Karpas-422 (cell line): ENCODE measurements around the gene BMPR1A. TPM values are rescaled to one million over a fixed set of nuclear protein-coding genes. Genes with fewer than 3 reads are reported as not detected.

Experiments
- DNase-seq: peaks from one replicate; pipeline ENCODE4 v3.0.0-alpha.2; 2015
- H2AFZ ChIP-seq: fragments of 200-600 bp; sonication (generic); 2 replicates; pipeline ENCODE4 v1.6.1; 2014; ENCODE audit warnings: antibody characterized with exemption, low read length, mixed read lengths
- H3K27ac ChIP-seq: fragments of 200-600 bp; sonication (generic); 2 replicates; pipeline ENCODE4 v1.5.1; 2014; ENCODE audit warnings: mild to moderate bottlenecking, low read length, moderate library complexity
- H3K27me3 ChIP-seq: fragments of 200-600 bp; sonication (generic); 2 replicates; pipeline ENCODE4 v1.6.1; 2014; ENCODE audit warnings: low read length, mixed read lengths
- H3K36me3 ChIP-seq: fragments of 200-600 bp; sonication (generic); 2 replicates; pipeline ENCODE4 v1.6.1; 2014; ENCODE audit warnings: low read length, mixed read lengths; ENCODE audit not compliant: insufficient read depth
- H3K4me1 ChIP-seq: fragments of 200-600 bp; sonication (generic); 2 replicates; pipeline ENCODE4 v1.6.1; 2014; ENCODE audit warnings: mild to moderate bottlenecking, low read length, mixed read lengths
- H3K4me2 ChIP-seq: fragments of 200-600 bp; sonication (generic); 2 replicates; pipeline ENCODE4 v1.6.1; 2014; ENCODE audit warnings: low read length, low read depth, mild to moderate bottlenecking; ENCODE audit not compliant: poor library complexity, severe bottlenecking
- H3K4me3 ChIP-seq: fragments of 200-600 bp; sonication (generic); 2 replicates; pipeline ENCODE4 v1.5.1; 2014; ENCODE audit warnings: mild to moderate bottlenecking, antibody characterized with exemption, low read length, mixed read lengths
- H3K79me2 ChIP-seq: fragments of 200-600 bp; sonication (generic); 2 replicates; pipeline ENCODE4 v1.6.1; 2014; ENCODE audit warnings: mild to moderate bottlenecking, low read length, mixed read lengths
- H3K9ac ChIP-seq: fragments of 200-600 bp; sonication (generic); 2 replicates; pipeline ENCODE4 v1.6.0; 2014; ENCODE audit warnings: low read length
- H3K9me2 ChIP-seq: fragments of 200-600 bp; sonication (generic), shearing (Covaris generic); replicated peaks from 2 replicates; pipeline ENCODE4 v1.6.0; 2014; ENCODE audit warnings: mild to moderate bottlenecking, low read length, moderate library complexity; ENCODE audit not compliant: insufficient read depth
- H3K9me3 ChIP-seq: fragments of 300-700, 200-600 bp; sonication (generic); 2 replicates; pipeline ENCODE4 v1.6.1; 2014; ENCODE audit warnings: low read length, mixed read lengths
- H4K20me1 ChIP-seq: fragments of 200-600 bp; sonication (generic); 2 replicates; pipeline ENCODE4 v1.6.1; 2014; ENCODE audit warnings: mild to moderate bottlenecking, antibody characterized with exemption, low read length, low read depth; ENCODE audit not compliant: insufficient read depth
- total RNA-seq: library from RNA; depleted of rRNA; stranded (reverse); fragments of >200 nt; shearing (Covaris generic); gene quantifications from 2 replicates; pipeline ENCODE4 v1.2.3, GENCODE V29; 2014; ENCODE audit warnings: low replicate concordance

BMPR1A gene
- total RNA-seq, 1 experiment from 2014 or later, result 2.2 TPM

- Histone ChIP-seq H4K20me1 (no peaks in the 10 kb centered on the region), H3K4me2 (no peak overlapping the region), H3K4me3 (no peak overlapping the region)
Measured at GRCh38 chr10:86956195-86956847, 199.9 kb downstream of the BMPR1A start.

DNA sequence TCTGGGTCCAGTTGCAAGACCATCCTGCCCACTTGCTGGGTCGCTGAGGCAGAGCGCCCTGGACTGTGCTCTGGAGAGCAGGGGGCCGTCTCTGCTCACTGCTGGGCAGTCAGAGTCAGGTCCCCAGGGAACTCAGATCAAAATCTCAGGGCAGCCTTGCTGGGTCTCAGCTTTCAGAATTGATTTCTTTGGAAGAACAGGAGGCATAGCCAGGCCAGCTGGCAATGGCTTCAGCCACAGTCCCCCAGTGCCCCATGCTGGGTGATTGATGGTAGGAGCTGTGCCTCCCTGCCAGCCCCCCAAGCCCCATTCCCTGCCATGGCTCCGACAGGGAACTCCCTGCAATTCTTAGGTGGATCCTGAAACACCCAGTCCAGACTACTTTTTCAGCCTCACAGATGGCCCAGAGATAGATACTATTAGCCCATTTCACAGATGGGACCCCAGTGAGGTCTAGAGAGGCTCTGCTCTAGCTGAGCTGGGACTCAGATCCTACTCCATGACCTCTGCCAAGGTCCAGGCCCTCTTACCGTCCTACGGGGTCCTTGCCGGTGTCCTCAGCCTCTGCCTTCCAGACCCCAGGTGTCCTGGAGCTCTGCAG lies 200.5 kb downstream of the BMPR1A start:
- no peaks in the 10 kb centered on the region for H3K9me3 ChIP-seq
- H3K27ac ChIP-seq, result no peak overlapping the region
- no peak overlapping the region for H3K4me3 ChIP-seq
- no peaks in the 10 kb centered on the region for H3K27me3 ChIP-seq
- no peak overlapping the region for H3K9ac ChIP-seq
- DNase-seq, result no peak
- H3K9me2 ChIP-seq, result no peaks in the 10 kb centered on the region
- H3K36me3 ChIP-seq, result no peaks in the 10 kb centered on the region
- no peak overlapping the region for H2AFZ ChIP-seq
- H3K4me2 ChIP-seq, result no peak overlapping the region
- no peaks in the 10 kb centered on the region for H4K20me1 ChIP-seq
- H3K4me1 ChIP-seq, result no peaks in the 10 kb centered on the region
- no peaks in the 10 kb centered on the region for H3K79me2 ChIP-seq

More at GRCh38 chr10:86956195-86956847, 199.9 kb downstream of the BMPR1A start:
- Histone ChIP-seq H3K36me3 (no peaks in the 10 kb centered on the region), H2AFZ (no peak overlapping the region), H3K4me1 (no peaks in the 10 kb centered on the region), H3K9me2 (no peaks in the 10 kb centered on the region), H3K27ac (no peak overlapping the region), H3K27me3 (no peaks in the 10 kb centered on the region), H3K9ac (no peak overlapping the region), H3K79me2 (no peaks in the 10 kb centered on the region), H3K9me3 (no peaks in the 10 kb centered on the region)
- no peak for DNase-seq

DNA sequence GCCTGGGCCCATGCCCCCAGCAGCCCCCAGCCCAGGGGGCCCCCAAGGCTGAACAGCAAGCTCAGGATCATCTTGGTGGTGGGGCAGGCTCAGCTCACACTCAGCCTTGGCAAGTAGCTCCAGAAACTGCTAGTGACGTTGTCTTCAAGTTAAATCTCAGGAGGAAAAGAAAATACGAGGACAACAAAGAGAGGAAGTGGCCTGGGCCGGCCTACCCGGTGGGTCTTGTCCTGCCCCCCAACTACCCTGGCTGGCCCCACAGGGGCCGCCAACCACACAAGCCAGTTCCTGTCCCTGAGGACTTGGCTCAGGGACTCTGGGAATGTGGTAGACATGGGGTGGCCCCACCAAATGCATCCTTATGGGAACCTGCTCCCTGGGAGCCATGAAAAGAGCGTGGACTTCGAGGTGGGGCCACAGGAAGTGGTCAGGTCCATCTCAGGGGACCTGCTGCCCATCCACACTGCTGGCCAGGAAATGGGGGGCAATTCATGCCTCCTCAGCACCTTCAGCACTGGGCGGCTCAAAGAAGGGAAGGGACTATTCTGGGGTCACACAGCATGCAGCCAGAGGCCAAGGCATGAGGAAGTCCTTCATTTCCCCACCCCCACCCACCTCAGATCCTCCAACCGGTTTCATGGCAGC lies 201.2 kb downstream of the BMPR1A start, which contains the start of gene MMRN2:
TSS of gene MMRN2 (minus strand) at position 145 of the 645 bp plus-strand sequence. CDS start at position 71, 74 bp downstream.
- Histone ChIP-seq H3K4me3 (no peak within 1 kb of the TSS), H3K9me2 (no peaks in the 10 kb centered on the region), H3K4me1 (no peaks in the 10 kb centered on the region), H3K27ac (no peak within 1 kb of the TSS), H2AFZ (no peak within 1 kb of the TSS), H3K9ac (no peak within 1 kb of the TSS), H4K20me1 (no peaks in the 10 kb centered on the region), H3K27me3 (no peaks in the 10 kb centered on the region), H3K4me2 (no peak within 1 kb of the TSS), H3K79me2 (no peaks in the 10 kb centered on the region), H3K9me3 (no peaks in the 10 kb centered on the region), H3K36me3 (no peaks in the 10 kb centered on the region)
- no peak for DNase-seq

DNA sequence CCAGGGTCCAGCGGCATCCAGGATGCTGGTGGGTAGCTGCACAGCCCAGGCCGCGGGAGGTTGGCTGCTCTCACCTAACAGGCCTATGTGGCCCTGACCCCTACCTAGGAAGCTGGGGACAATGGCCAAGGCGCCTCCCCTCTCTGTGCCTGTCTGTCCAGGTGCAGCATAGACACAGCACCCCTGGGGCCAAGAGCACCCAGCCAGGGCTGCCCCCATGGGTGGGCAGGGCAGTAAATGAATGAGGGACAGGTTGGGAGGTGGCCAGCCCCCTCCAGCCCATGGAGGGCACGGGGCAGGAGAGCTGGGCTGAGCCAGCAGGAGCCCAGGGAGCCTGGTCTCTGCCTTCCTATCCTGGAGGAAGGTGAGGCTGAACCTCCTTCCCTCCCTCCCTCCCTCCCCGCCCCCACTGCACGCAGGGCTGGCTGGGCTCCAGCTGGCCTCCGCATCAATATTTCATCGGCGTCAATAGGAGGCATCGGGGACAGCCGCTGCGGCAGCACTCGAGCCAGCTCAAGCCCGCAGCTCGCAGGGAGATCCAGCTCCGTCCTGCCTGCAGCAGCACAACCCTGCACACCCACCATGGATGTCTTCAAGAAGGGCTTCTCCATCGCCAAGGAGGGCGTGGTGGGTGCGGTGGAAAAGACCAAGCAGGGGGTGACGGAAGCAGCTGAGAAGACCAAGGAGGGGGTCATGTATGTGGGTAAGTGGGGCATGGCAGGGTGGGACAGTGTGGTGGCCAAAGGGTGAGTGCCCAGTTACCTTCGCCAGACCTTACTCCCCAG lies 201.9 kb downstream of the BMPR1A start, which contains the start of gene SNCG:
TSS of gene SNCG (plus strand) at position 484 of the 785 bp plus-strand sequence. CDS start at position 583, 99 bp downstream.
- no peaks in the 10 kb centered on the region for H4K20me1 ChIP-seq
- H3K36me3 ChIP-seq, result no peaks in the 10 kb centered on the region
- H3K79me2 ChIP-seq, result no peaks in the 10 kb centered on the region
- no peak within 1 kb of the TSS for H3K4me3 ChIP-seq
- H3K4me1 ChIP-seq, result no peaks in the 10 kb centered on the region
- DNase-seq, result no peak
- H3K27ac ChIP-seq, result no peak within 1 kb of the TSS
- no peaks in the 10 kb centered on the region for H3K9me2 ChIP-seq
- no peak within 1 kb of the TSS for H3K4me2 ChIP-seq
- no peaks in the 10 kb centered on the region for H3K9me3 ChIP-seq
- H3K27me3 ChIP-seq, result no peaks in the 10 kb centered on the region
- H3K9ac ChIP-seq, result no peak within 1 kb of the TSS
- H2AFZ ChIP-seq, result no peak within 1 kb of the TSS

- H3K27ac ChIP-seq, result no peak overlapping the region
- DNase-seq, result no peak
Measured at GRCh38 chr10:86958901-86959736, 202.7 kb downstream of the BMPR1A start.

GRCh38 chr10:86959737-86960002 lies 203.3 kb downstream of the BMPR1A start:
- H3K27ac ChIP-seq, result no peak overlapping the region
- no peaks in the 10 kb centered on the region for H4K20me1 ChIP-seq
- H3K79me2 ChIP-seq, result no peaks in the 10 kb centered on the region
- H3K4me1 ChIP-seq, result no peaks in the 10 kb centered on the region
- no peak for DNase-seq
- no peaks in the 10 kb centered on the region for H3K27me3 ChIP-seq
- H3K9ac ChIP-seq, result no peak overlapping the region
- no peak overlapping the region for H3K4me3 ChIP-seq
- H3K9me2 ChIP-seq, result no peaks in the 10 kb centered on the region
- no peak overlapping the region for H2AFZ ChIP-seq
- no peaks in the 10 kb centered on the region for H3K9me3 ChIP-seq
- no peaks in the 10 kb centered on the region for H3K36me3 ChIP-seq
- H3K4me2 ChIP-seq, result no peak overlapping the region

More at GRCh38 chr10:86958901-86959736, 202.7 kb downstream of the BMPR1A start:
- no peaks in the 10 kb centered on the region for H4K20me1 ChIP-seq
- H3K9ac ChIP-seq, result no peak overlapping the region
- H3K4me1 ChIP-seq, result no peaks in the 10 kb centered on the region
- H3K9me2 ChIP-seq, result no peaks in the 10 kb centered on the region
- no peaks in the 10 kb centered on the region for H3K27me3 ChIP-seq
- H3K4me3 ChIP-seq, result no peak overlapping the region
- H3K79me2 ChIP-seq, result no peaks in the 10 kb centered on the region
- no peak overlapping the region for H3K4me2 ChIP-seq
- no peak overlapping the region for H2AFZ ChIP-seq
- H3K36me3 ChIP-seq, result no peaks in the 10 kb centered on the region
- no peaks in the 10 kb centered on the region for H3K9me3 ChIP-seq

DNA sequence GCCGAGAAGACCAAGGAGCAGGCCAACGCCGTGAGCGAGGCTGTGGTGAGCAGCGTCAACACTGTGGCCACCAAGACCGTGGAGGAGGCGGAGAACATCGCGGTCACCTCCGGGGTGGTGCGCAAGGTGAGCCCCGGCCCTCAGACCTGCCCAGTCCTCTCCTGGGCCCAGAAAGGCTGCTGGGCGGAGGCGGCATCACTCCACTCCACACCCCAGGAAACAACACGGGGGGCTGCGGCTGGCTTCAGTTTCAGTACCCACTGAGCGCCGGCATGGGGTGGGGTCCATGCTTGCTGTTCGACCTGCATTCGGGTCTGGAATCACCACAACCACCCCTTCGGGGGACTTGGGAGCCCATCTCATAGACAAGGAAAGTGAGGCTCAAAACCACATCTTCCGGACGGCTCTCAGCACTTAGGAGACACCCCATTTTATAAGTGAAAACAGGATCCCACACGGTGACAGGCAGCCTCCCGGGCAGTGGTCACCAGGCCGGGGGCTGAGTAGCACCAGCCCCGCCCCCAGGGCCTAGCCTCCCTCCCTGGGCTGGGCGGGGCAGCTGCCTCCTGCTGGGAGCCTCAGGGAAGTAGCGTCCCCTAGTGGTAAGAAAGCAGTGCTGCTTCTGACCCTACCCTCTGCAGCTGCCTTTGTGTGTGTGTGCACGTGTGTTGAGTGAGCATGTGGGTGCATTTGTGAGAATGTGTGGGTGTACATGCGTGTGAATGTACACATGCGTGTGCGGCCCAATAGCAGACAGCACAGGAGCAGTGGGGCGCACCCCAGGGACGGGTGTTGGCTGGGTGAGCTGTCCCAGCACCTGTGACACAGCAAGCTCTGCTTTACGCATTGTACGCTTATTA lies 203.8 kb downstream of the BMPR1A start:
- Histone ChIP-seq H3K9me2 (no peaks in the 10 kb centered on the region), H2AFZ (0 out of 2 replicates have a peak overlapping the region, but pooled peaks have one; percentile 56), H3K79me2 (no peaks in the 10 kb centered on the region), H3K27me3 (no peaks in the 10 kb centered on the region), H4K20me1 (no peaks in the 10 kb centered on the region), H3K4me1 (no peaks in the 10 kb centered on the region), H3K27ac (no peak overlapping the region), H3K9ac (no peak overlapping the region), H3K4me2 (no peak overlapping the region), H3K4me3 (no peak overlapping the region), H3K9me3 (no peaks in the 10 kb centered on the region), H3K36me3 (no peaks in the 10 kb centered on the region)
- peak; percentile 88 for DNase-seq
